HG03432 (cell line): ENCODE results near the gene NXF1.
"Not testable (repeated sequence)": the region's sequence is repeated elsewhere in the genome, so short reads cannot be mapped to it uniquely, and the experiment has no call there.

Experiments
- ATAC-seq: cut with Tn5 transposase; IDR thresholded peaks from one replicate; pipeline ENCODE4 v1.9.1; 2021; ENCODE audit warnings: mild to moderate bottlenecking, moderate library complexity; ENCODE audit not compliant: unreplicated experiment

Gene NXF1

DNA sequence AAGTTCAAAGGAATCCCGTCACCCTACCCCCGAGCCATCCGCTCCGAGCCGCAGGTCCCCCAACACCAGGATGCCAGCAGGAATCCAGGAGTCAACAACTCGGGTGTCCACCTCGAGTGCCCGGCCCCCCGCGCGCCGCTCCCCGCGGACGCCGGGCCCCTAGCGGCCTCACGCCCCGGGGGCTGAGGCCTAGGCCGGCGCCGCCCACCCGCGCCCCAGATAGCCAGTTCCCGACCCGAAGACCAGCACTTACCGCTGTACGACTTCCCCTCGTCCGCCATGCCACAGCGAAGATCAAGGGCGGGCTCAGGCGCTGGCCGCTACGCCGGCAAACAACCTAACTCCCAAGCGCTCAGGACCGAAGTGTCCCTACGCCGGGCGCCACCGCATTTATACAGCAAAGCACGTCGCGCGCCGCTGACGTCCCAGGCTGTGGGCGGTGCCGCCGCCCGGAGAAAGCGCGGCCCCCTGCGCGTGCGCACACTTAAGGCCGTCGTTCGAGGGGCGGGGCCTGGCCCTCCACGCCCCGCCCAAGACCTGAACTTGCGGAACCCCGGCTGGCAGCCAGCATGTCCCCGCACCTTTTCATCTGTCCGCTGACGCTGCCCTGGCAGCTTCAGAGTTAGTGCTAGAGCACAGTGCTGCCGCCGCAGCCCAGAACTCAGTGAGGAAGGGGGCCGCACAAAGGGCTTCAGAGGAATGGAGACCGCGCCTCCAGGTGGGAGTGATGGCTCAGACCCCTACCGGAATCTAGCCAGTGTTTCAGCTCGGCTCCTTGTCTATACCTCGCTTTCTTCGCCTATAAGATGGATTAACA lies at the start of gene NXF1:
Gene NXF1, minus strand, starts transcription at position 365 of the 817 bp plus-strand sequence. Its CDS starts 84 bp downstream, at position 281.
- peak; percentile 78 for ATAC-seq

DNA sequence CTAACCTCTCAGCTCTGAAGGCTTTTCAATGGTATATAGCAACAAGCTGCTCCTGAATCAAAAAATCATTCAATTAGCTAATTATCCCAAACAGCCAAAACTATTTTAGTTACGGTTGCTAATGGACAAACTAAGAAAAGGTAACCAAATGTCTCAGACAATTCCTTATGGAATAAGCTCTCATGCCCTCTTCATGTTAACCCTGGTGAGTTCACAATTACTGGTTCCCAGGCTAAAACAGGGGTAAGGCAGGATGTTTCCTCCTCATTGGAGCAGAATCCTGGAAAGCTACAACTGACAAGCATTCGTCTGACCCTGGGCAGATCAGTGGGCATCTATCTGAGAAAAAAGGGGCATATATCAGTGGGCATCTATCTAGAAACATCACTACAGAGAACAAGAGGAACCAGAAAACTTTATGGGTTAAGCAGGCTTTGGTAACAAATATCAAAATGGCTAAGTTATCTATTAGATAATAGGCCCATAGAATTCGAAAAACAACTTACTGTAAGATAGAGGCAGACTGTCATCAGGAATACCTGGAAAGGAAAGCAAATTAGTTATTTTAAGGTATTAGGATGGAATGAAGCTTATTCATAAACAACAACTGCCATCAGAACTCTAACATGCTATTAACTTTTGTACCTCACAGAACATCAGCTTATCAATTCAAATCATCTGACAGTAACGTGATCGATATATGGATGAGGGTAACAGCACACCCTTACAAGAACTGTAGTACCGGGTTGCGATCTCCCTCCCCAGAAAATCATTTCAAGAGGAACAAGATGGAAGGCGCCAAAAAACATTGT lies 49.0 kb upstream of the NXF1 start:
- no peak for ATAC-seq

DNA sequence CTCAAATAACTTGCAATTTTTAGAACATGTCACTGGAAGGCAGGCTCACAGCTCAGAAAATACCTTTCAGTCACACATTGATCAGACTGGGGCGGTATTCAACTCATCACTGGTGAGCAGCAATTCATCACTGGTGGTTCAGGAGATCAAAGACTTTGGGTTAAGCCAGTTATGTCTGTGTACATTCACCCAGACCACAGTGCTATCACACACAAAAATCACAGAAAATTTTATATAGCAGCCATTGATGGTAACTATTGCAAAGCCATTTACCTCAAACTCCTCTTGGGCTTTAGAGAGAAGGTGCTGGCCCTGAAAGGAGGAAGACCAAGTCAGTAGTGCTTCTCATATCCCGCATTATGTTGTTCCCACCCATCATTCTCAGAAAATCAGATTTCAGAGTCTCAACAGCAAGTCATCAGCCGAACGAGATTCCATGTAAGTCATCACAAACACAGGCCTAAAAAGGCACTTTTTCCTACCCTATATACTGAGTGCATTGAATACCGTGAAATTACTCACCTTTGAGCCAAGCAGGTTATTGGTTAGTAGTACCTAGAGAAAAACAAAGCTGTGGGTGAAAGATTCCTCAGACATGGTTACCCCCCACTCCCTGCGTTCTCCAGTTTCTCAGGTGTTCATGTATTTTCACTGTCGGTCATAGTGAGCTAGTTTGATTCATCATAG lies 48.2 kb upstream of the NXF1 start:
- ATAC-seq: no peak

DNA sequence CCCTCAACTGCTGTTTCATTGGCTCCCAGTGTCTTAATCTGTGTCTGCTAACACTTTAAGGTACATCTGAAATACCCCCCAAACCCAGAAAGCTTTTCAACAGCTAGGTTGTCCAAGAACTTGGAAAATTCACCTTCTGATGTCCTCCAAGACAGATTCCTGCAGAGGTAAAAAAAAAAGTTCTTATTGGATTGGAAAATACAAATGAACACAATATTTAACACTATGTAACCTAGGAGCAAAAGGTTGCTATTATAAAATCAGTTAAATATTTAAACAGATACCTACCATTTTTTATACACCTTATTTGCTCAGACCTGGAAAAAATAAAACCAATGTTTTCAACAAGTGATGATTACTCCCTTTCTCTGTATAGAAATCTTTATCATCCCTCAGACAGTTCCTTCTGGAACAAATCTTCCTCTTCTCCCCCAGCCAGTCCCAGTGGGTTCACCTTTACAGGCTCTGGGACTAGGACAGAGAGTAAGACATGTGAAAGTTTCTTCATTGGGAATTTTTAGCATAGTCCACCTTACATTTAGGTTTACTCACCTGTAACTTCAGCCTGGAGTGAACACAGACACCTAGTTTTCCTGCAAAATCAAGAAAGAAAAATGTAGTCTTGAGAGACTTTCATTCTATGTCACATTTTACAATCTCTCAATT lies 47.4 kb upstream of the NXF1 start:
- no peak for ATAC-seq

DNA sequence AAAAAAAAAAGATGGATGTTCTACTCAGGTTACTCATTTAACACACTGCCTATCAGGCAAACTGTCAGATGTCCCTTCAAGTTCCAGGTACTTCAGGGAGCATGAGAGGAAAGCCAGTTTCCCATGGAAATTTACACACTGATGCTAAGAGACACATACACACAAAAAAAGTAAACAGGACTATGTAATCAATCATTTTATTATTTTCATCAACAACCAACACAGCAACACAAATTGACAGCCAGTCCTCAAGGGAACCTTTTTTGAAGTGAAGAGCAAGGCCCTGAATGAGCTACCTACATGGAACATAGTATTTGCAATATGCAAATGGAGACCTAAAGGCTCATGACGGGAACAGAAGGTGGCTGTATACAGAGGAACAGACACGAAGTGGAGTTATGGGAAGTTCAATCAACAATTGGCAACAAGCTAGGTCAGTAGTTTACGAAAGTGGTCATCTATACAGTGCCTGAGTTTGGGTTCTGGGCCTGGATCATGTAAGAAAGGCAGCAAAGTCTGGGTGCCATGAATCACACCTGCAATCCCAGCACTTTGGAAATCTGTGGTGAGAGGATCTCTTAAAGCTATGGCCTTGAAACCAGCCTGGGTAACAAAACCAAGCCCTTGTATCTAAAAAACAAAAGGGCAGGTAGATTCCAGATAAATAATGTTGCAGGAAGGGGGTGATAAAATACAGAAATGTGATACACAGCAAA lies 46.7 kb upstream of the NXF1 start:
- ATAC-seq: no peak

DNA sequence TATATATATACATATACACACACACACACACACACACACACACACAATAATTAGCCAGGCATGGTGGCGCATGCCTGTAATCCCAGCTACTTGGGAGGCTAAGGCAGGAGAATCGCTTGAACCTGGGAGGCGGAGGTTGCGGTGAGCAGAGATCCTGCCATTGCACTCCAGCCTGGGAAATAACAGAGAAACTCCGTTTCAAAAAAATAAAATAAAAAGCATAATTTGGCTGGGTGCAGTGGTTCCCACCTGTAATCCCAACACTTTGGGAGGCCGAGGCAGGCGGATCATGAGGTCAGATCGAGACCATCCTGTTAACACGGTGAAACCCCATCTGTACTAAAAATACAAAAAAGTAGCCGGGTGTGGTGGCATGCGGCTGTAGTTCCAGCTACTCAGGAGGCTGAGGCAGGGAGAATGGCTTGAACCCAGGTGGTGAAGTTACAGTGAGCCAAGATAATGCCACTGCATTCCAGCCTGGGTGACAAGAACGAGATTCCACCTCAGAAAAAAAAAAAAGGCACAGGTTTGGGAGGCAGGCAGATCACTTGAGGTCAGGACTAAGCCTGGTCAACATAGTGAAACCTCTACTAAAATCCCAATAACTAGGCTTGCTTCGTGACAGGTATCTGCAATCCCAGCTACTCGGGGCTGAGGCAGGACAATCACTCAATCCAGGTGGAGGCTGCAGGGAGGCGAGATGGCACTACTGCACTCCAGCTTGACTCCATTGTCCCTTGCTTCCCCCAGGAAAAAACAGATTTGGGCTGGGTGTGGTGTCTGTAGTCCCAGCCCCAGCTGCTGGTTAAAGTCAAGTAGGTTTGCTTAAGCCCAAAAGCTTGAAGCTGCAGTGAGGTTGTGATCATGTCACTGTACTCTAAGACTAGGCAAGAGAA lies 45.9 kb upstream of the NXF1 start:
- no peak for ATAC-seq

DNA sequence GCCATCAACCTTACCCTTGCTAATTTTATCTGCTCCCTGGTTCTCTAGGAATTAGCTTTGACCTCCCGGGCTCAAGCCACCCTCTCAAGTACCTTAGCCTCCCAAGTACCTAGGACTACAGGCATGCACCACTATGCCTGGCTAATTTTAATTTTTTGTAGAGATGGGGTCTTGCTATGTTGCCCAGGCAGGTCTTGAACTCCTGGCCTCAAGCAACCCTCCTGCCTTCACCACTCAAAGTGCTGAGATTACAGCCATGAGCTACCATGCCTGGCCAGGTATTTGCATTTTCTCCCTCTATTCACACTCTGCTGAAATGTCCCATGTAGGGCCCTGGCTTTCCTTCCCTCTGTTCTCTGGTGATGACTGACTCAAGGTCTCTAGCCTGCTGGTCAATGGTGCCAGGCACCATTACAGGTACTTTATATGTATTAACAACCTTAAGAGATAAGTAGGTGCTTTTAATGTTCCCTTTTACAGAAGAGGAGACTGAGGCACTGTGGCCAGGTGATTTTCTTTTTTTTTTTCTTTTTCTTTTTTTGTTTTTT lies 42.6 kb upstream of the NXF1 start:
- no peak for ATAC-seq

DNA sequence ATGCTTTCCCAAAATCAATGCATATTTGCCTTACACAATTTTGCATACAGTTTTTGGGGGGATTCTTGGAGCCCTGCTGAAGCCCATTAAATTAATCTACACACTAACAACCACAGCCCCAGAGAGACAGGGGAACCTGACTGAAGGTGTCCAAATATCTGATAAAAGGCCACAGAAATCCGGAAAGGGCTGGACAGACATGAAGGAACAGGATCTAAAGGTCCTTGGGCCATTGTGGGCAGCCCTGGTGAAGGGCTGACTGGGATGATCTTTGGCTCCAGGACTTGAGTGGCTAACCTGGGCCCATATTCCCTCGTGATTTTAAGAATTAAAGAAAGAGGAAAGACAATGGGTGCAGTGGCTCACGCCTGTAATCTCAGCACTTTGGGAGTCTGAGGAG lies 40.9 kb upstream of the NXF1 start:
- no peak for ATAC-seq

DNA sequence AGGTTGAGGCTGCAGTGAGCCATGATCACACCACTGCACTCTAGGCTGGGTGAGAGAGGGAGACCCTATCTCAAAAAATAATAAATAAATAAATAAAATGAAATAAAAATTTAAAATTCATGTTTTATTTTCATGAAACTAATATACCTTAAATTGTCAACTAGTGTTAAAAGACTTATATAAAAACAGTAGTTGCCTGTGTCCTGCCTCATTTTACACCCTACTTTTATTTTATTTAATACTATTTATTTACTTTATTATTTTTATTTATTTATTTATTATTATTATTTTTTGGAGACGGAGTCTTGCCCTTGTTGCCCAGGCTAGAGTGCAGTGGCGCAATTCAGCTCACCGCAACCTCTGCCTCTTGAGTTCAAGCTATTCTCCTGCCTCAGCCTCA lies 38.9 kb upstream of the NXF1 start:
- no peak for ATAC-seq

DNA sequence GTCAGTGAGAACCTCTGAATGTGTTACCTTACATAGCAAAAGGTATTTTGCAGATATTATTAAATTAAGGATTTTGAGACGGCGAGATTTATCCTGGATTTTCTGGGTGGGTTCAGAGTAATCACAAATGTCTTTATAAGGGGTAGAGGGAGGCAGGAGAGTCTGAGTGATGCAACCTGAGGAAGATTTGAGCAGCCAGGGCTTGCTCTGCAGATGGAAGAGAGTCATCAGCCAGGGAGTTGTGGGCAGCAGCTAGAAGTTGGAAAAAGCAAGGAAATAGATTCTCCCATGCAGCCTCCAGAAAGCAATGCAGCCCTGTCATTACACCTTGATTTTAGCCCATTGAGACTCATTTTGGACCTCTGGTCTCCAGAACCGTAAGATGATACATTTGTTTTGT lies 38.2 kb upstream of the NXF1 start:
- no peak for ATAC-seq

DNA sequence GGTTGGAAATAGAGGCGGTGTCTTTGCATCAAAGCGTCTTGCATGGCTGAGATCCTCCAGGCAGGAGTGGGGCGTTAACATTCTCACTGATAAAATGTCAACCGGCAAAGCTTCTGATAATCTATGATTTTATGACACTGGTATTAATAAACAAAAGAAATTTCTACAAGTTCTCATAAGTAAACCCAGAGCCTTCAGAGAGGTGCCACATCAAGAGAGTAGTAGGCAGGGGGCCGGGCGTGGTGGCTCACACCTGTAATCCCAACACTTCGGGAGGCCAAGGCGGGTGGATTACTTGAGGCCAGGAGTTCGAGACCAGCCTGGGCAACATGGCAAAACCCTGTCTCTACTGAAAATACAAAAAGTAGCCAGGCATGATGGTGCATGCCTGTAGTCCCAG lies 37.7 kb upstream of the NXF1 start:
- ATAC-seq: not testable (repeated sequence)

DNA sequence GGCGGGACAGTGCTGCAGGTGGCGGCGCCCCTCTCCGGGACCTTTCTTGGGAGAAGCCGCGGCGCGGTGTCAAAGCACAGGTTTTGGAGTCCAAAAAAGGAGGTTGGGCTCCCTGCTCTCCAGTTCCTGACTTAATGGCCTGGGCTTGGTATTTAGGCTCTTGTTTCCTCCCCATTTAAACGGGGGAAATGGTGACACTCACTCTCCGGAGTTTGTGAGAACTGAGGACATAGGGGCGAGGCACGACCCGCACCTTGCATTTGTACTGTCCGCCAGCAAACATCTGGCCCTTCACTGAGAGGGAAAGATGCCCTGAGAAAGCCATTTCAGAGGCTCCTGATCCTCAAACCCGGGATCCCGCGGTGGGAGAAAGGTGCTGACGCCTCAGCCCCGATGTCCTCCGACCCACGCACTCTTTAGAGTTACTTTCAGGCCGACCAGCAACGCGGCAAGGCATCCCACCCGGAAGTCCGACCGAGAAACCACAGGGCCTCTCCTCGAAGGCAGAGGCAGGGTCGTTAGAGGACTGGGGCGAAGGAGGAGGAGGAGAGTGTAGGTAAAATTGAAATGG lies 37.0 kb upstream of the NXF1 start:
- no peak for ATAC-seq

DNA sequence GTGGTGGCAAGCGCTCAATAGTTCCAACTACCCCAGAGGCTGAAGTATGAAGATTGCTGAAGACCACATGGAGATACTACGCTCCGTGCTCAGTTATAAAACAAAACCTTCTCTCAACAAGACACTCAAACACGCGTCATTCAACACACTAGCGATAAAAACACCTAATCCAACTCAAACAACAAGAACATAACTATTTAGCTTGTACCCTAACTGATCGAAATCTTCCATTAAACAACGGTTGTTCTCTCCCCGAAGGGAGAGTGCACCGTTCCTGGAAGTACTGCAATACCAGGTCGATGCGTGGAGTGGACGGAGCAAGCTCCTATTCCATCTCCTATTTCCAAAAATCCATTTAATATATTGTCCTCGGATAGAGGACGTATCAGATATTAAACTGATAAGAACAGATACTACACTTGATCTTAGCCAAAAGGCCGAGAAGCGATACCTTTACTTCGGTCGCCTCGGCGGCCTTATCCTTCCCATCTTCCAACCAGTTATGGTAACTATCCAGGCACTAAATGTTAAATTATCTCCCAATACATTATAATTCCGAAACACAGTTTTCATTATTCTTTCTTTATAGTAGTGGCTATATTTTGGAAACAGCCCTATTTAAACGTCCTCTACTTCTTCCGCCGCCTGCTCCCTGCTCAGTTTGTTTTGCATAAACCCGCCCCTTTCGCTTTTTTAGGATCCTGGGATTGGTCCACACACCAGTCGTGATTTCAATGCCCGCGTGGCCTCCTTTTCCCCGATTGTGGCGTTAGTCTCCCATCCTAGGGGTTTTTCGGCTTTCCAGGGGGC lies 36.3 kb upstream of the NXF1 start:
- peak; percentile 60 for ATAC-seq

DNA sequence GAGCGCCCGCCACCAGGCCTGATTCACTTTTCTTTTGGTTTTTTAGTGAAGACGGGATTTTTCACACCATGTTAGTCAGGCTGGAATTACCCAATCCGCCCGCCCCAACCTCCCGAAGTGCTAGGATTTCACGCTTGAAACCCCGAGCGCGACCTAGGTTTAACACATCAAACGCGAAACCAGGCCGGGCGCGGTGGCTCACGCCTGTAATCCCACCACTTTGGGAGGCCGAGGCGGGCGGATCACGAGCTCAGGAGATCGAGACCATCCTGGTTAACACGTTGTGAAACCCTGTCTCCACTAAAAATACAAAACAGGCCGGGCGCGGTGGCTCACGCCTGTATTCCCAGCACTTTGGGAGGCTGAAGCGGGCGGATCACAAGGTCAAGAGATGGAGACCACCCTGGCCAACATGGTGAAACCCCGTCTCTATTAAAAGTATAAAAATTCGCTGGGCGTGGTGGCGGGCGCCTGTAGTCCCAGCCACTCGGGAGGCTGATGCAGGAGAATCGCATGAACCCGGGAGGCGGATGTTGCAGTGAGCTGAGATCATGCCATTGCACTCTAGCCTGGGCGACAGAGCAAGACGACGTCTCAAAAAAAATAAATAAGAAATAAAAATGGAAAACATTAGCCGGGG lies 35.6 kb upstream of the NXF1 start:
- peak; percentile 1 for ATAC-seq

DNA sequence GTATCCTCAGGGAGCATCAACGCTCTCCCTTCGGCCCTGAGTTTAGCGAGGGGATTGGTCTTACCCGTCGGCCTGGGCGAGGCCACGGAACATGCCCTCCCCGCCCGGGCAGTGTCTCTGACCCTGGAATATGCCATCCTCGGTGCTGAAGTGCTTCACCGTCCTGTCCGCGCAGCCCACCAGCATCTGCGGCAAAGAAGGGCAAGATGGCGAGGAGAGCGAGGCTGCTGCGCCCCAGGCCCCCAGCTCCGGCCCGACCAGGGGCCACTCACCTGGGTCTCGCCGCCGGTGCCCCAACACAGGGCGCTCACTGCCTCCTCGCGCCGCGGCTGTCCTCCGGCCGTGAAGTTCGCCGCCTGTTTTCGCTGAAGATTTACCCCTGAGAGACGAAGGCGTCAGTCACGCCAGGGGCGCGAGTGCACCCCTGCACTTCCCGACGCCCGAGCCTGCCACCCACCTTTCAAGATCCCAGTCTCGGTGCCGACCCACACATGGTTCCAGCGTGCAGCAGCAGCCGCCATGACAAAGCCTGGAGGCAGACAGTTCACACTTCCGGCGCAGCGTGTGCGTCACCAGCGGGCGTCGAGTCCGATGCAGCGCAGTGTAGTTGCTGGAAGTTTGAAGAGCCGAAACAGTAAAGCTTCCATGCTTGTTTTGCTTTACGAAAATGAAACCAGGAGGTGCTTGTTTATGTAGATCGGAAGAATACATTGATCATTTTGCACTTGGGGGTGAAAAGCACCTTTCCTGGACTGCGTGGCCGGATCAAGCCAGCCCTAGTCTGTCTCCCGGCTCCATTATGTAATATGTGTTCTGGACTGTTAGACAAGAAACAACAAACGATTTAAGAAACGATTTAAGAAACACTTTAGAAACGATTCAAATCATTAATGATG lies 34.1 kb upstream of the NXF1 start, which contains the start of gene WDR74:
Gene WDR74, minus strand, starts transcription at position 541 of the 896 bp plus-strand sequence. Its CDS starts 20 bp downstream, at position 521.
- peak; percentile 47 for ATAC-seq

DNA sequence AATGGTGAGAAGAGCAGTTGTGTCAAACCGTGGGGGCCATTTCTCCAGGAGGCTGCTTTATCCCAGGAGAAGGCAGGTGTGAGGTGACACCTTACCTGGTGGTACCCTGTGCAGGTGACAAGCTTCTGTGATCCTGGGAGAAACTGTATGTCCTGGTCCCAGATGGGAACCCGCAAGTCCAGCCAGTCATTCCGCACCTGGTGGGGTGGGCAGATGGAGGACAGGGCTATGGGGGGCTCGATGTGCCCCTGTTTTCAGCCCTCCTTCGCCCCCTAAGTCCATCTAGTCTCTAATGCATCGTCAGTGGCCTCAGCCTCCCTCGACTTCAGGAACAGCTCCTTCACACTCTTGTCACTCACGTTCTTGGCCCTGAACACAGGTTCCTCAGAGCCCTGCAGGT lies 30.1 kb upstream of the NXF1 start:
- no peak for ATAC-seq
